ENCODE data around the gene GRIA4. TPM values are rescaled to one million over a fixed set of nuclear protein-coding genes. Genes with fewer than 3 reads are reported as not detected.

Gene GRIA4
- total and polyA plus RNA-seq, 2 of the 13 experiments (the other 11 are each of a cell fraction or from before 2014, with no cell fraction given), result not detected

DNA sequence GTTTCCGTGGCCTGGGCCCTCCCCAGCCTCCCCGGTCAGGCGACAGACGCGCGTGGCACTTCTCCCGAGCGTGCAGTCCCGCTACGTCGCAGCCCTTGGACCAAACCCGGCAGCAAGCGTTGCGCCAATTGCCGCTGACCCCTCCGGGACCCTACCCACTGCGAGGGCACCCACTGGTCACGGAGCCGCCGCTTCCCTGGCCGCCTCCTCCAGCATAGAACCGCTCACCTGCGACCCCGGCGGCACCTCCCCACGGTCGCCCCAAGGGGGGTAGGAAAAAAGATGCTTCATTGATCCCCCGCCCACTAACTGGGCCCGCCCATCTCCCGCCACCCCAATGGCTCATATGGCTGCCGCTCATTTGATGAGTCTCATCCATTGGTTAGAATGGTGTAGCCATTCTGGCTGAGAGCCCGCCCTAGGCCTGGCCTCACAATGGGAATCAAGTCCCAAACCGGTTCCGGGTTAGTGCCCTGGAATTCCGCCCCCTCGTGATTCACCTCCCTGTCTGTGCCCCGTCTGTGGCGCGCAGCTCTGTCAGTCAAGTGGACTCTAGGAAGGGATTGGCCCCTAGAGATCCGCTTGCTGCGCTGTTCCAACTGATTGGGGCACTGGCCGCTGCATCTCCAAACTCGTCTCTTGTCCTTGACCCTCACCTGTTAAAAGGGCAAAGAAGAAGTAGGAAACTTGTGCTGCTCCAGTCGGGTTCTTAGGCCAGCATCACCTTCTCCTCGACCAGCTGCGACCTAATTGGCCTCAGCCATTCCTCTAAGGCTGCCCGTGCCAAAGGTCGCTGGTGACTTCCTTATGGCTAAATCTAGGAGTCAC lies 412.3 kb downstream of the GRIA4 start, which contains the start of gene MSANTD4 (continued):
- TF ChIP-seq, protein P1, sequence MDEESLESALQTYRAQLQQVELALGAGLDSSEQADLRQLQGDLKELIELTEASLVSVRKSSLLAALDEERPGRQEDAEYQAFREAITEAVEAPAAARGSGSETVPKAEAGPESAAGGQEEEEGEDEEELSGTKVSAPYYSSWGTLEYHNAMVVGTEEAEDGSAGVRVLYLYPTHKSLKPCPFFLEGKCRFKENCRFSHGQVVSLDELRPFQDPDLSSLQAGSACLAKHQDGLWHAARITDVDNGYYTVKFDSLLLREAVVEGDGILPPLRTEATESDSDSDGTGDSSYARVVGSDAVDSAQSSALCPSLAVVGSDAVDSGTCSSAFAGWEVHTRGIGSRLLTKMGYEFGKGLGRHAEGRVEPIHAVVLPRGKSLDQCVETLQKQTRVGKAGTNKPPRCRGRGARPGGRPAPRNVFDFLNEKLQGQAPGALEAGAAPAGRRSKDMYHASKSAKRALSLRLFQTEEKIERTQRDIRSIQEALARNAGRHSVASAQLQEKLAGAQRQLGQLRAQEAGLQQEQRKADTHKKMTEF (CRISPR knock-in tag; IDR thresholded peaks at IDR 0.05), result peak; percentile 73; the same call in 1 of the 2 replicates
- TF ChIP-seq RFXANK (CRISPR knock-in tag; IDR thresholded peaks at IDR 0.05) (no peak), SMARCC2 (IDR thresholded peaks at IDR 0.05) (no peak), ZNF777 (CRISPR knock-in tag; IDR thresholded peaks at IDR 0.05) (no peak; the same call in 1 of the 2 replicates), ZNF644 (CRISPR knock-in tag; IDR thresholded peaks at IDR 0.05; ENCODE audit: low read depth) (peak; percentile 45; the same call in 1 of the 2 replicates), AGO1 (IDR thresholded peaks at IDR 0.05; ENCODE audit: low read depth, low read length, poor library complexity, severe bottlenecking) (no peak), ZNF749 (CRISPR knock-in tag; IDR thresholded peaks at IDR 0.05; ENCODE audit: borderline replicate concordance) (peak; percentile 47; the same call in 1 of the 2 replicates), RBFOX2 (IDR thresholded peaks at IDR 0.05; ENCODE audit: low read depth, low read length) (peak; percentile 87), STAT5B (CRISPR knock-in tag; IDR thresholded peaks at IDR 0.05) (no peak), ZNF530 (CRISPR knock-in tag; IDR thresholded peaks at IDR 0.05; ENCODE audit: low read depth) (no peak), HES4 (CRISPR knock-in tag; IDR thresholded peaks at IDR 0.05; ENCODE audit: borderline replicate concordance) (peak; percentile 59; the same call in 1 of the 2 replicates)
- TF ChIP-seq, protein P2, sequence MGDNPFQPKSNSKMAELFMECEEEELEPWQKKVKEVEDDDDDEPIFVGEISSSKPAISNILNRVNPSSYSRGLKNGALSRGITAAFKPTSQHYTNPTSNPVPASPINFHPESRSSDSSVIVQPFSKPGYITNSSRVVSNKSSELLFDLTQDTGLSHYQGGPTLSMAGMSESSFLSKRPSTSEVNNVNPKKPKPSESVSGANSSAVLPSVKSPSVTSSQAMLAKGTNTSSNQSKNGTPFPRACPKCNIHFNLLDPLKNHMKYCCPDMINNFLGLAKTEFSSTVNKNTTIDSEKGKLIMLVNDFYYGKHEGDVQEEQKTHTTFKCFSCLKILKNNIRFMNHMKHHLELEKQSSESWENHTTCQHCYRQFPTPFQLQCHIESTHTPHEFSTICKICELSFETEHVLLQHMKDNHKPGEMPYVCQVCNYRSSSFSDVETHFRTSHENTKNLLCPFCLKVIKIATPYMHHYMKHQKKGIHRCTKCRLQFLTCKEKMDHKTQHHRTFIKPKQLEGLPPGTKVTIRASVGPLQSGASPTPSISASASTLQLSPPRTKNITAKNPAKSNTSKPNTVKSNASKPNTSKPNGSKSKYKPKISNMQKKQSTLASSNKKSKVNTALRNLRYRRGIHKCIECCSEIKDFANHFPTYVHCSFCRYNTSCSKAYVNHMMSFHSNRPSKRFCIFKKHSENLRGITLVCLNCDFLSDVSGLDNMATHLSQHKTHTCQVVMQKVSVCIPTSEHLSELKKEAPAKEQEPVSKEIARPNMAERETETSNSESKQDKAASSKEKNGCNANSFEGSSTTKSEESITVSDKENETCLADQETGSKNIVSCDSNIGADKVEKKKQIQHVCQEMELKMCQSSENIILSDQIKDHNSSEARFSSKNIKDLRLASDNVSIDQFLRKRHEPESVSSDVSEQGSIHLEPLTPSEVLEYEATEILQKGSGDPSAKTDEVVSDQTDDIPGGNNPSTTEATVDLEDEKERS (CRISPR knock-in tag; IDR thresholded peaks at IDR 0.05), result no peak
- TF ChIP-seq, protein P3, sequence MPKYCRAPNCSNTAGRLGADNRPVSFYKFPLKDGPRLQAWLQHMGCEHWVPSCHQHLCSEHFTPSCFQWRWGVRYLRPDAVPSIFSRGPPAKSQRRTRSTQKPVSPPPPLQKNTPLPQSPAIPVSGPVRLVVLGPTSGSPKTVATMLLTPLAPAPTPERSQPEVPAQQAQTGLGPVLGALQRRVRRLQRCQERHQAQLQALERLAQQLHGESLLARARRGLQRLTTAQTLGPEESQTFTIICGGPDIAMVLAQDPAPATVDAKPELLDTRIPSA (CRISPR knock-in tag; IDR thresholded peaks at IDR 0.05; ENCODE audit: borderline replicate concordance), result no peak
- TF ChIP-seq, protein P4, sequence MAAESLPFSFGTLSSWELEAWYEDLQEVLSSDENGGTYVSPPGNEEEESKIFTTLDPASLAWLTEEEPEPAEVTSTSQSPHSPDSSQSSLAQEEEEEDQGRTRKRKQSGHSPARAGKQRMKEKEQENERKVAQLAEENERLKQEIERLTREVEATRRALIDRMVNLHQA (CRISPR knock-in tag; IDR thresholded peaks at IDR 0.05), result no peak
- TF ChIP-seq, protein P5, sequence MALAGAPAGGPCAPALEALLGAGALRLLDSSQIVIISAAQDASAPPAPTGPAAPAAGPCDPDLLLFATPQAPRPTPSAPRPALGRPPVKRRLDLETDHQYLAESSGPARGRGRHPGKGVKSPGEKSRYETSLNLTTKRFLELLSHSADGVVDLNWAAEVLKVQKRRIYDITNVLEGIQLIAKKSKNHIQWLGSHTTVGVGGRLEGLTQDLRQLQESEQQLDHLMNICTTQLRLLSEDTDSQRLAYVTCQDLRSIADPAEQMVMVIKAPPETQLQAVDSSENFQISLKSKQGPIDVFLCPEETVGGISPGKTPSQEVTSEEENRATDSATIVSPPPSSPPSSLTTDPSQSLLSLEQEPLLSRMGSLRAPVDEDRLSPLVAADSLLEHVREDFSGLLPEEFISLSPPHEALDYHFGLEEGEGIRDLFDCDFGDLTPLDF (CRISPR knock-in tag; IDR thresholded peaks at IDR 0.05), result peak; percentile 27; the same call in 1 of the 2 replicates
- TF ChIP-seq, protein P6, sequence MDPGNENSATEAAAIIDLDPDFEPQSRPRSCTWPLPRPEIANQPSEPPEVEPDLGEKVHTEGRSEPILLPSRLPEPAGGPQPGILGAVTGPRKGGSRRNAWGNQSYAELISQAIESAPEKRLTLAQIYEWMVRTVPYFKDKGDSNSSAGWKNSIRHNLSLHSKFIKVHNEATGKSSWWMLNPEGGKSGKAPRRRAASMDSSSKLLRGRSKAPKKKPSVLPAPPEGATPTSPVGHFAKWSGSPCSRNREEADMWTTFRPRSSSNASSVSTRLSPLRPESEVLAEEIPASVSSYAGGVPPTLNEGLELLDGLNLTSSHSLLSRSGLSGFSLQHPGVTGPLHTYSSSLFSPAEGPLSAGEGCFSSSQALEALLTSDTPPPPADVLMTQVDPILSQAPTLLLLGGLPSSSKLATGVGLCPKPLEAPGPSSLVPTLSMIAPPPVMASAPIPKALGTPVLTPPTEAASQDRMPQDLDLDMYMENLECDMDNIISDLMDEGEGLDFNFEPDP (CRISPR knock-in tag; conservative IDR thresholded peaks at IDR 0.05), result no peak
- TF ChIP-seq, protein P7, sequence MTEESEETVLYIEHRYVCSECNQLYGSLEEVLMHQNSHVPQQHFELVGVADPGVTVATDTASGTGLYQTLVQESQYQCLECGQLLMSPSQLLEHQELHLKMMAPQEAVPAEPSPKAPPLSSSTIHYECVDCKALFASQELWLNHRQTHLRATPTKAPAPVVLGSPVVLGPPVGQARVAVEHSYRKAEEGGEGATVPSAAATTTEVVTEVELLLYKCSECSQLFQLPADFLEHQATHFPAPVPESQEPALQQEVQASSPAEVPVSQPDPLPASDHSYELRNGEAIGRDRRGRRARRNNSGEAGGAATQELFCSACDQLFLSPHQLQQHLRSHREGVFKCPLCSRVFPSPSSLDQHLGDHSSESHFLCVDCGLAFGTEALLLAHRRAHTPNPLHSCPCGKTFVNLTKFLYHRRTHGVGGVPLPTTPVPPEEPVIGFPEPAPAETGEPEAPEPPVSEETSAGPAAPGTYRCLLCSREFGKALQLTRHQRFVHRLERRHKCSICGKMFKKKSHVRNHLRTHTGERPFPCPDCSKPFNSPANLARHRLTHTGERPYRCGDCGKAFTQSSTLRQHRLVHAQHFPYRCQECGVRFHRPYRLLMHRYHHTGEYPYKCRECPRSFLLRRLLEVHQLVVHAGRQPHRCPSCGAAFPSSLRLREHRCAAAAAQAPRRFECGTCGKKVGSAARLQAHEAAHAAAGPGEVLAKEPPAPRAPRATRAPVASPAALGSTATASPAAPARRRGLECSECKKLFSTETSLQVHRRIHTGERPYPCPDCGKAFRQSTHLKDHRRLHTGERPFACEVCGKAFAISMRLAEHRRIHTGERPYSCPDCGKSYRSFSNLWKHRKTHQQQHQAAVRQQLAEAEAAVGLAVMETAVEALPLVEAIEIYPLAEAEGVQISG (CRISPR knock-in tag; IDR thresholded peaks at IDR 0.05), result peak; percentile 24
